WTC11 (cell line): ENCODE measurements around the gene PDXK. TPM values are rescaled to one million over a fixed set of nuclear protein-coding genes. Genes with fewer than 3 reads are reported as not detected.

Source experiments
- ATAC-seq: fragments of 200-7000 bp; cut with Tn5 transposase; 2 replicates; pipeline ENCODE4 v1.10.0; 2021; ENCODE audit warnings: mild to moderate bottlenecking, moderate library complexity
- CTCF ChIA-PET: fragments of 300-600 bp; sonication (Branson Sonifier 250); formaldehyde crosslinking; loops from one replicate; lab custom pipeline; 2021; ENCODE audit warnings: antibody characterized with exemption; lab: Charles Lee
- POLR2A ChIA-PET: fragments of 350-600 bp; sonication (Branson Sonifier 250); formaldehyde crosslinking; loops from one replicate; lab custom pipeline; 2021; ENCODE audit warnings: antibody characterized with exemption; lab: Charles Lee
- DNase-seq: peaks from one replicate; pipeline ENCODE4 v3.0.0; 2021; ENCODE audit warnings: low spot score
- H3K27ac Mint-ChIP-seq: 2 replicates; pipeline ENCODE4 v1.8.0; 2021; ENCODE audit warnings: mixed read lengths
- H3K27me3 Mint-ChIP-seq: 2 replicates; pipeline ENCODE4 v1.8.0; 2021; ENCODE audit warnings: low read depth, mild to moderate bottlenecking, moderate library complexity, mixed read lengths
- H3K36me3 Mint-ChIP-seq: 2 replicates; pipeline ENCODE4 v1.8.0; 2021; ENCODE audit warnings: mixed read lengths
- H3K4me1 Mint-ChIP-seq: 2 replicates; pipeline ENCODE4 v1.8.0; 2022; ENCODE audit warnings: mixed read lengths
- H3K4me3 Mint-ChIP-seq: 2 replicates; pipeline ENCODE4 v1.8.0; 2021; ENCODE audit warnings: mild to moderate bottlenecking, moderate library complexity, mixed read lengths
- H3K9me3 Mint-ChIP-seq: 2 replicates; pipeline ENCODE4 v1.8.0; 2021; ENCODE audit warnings: mixed read lengths
- CREM ChIP-seq: sonication (generic); formaldehyde crosslinking; IDR thresholded peaks from 2 replicates; pipeline ENCODE4 v1.8.1; 2022; ENCODE audit warnings: mild to moderate bottlenecking, missing genetic modification reagents, moderate library complexity
- FOXJ3 ChIP-seq: sonication (generic); formaldehyde crosslinking; IDR thresholded peaks from 2 replicates; pipeline ENCODE4 v1.9.0; 2021; ENCODE audit warnings: missing genetic modification reagents, mild to moderate bottlenecking, borderline replicate concordance
- FOXK1 ChIP-seq: sonication (generic); formaldehyde crosslinking; IDR thresholded peaks from 2 replicates; pipeline ENCODE4 v1.8.0; 2022; ENCODE audit warnings: mild to moderate bottlenecking, moderate library complexity, missing genetic modification reagents
- HMGA2 ChIP-seq: fragments of 250-450 bp; sonication (Bioruptor Pico); IDR thresholded peaks from 2 replicates; pipeline ENCODE4 v1.4.0; 2021; ENCODE audit warnings: mild to moderate bottlenecking, moderate library complexity
- MAX ChIP-seq: sonication (generic); formaldehyde crosslinking; IDR thresholded peaks from 2 replicates; pipeline ENCODE4 v1.8.0; 2022; ENCODE audit warnings: mild to moderate bottlenecking, missing genetic modification reagents
- NR2C2 ChIP-seq: sonication (generic); formaldehyde crosslinking; IDR thresholded peaks from 2 replicates; pipeline ENCODE4 v1.8.0; 2022; ENCODE audit warnings: mild to moderate bottlenecking, missing genetic modification reagents
- OVOL2 ChIP-seq: fragments of 250-450 bp; sonication (Bioruptor Pico); IDR thresholded peaks from 2 replicates; pipeline ENCODE4 v1.9.0; 2021; ENCODE audit warnings: mild to moderate bottlenecking, borderline replicate concordance
- PRDM15 ChIP-seq: sonication (generic); formaldehyde crosslinking; IDR thresholded peaks from 2 replicates; pipeline ENCODE4 v1.8.0; 2022; ENCODE audit warnings: missing genetic modification reagents
- SP1 ChIP-seq: sonication (generic); formaldehyde crosslinking; conservative IDR thresholded peaks from 2 replicates; pipeline ENCODE4 v1.8.1; 2022; ENCODE audit warnings: missing genetic modification reagents
- TEAD1 ChIP-seq: sonication (generic); formaldehyde crosslinking; IDR thresholded peaks from 2 replicates; pipeline ENCODE4 v1.8.0; 2022; ENCODE audit warnings: mild to moderate bottlenecking, missing genetic modification reagents
- TEAD4 ChIP-seq: sonication (generic); formaldehyde crosslinking; IDR thresholded peaks from 2 replicates; pipeline ENCODE4 v1.8.0; 2022; ENCODE audit warnings: mild to moderate bottlenecking, missing genetic modification reagents
- ZBTB21 ChIP-seq: sonication (generic); formaldehyde crosslinking; IDR thresholded peaks from 2 replicates; pipeline ENCODE4 v1.8.1; 2023; ENCODE audit warnings: mild to moderate bottlenecking, missing genetic modification reagents, borderline replicate concordance
- ZNF232 ChIP-seq: sonication (generic); formaldehyde crosslinking; IDR thresholded peaks from 2 replicates; pipeline ENCODE4 v1.8.0; 2022; ENCODE audit warnings: mild to moderate bottlenecking, missing genetic modification reagents
- ZNF396 ChIP-seq: fragments of 250-450 bp; sonication (Bioruptor Pico); IDR thresholded peaks from 2 replicates; pipeline ENCODE4 v1.8.0; 2021; ENCODE audit warnings: mild to moderate bottlenecking, moderate library complexity, borderline replicate concordance
- total RNA-seq: library from RNA; stranded (reverse); gene quantifications from 3 replicates; pipeline ENCODE4 v1.2.3, GENCODE V29; 2021
- TF ChIP-seq, protein P1 (sequence below): fragments of 250-450 bp; sonication (Bioruptor Pico); IDR thresholded peaks from 2 replicates; pipeline ENCODE4 v1.9.0; 2021; ENCODE audit warnings: mild to moderate bottlenecking
- TF ChIP-seq, protein P2 (sequence below): fragments of 250-450 bp; sonication (Bioruptor Pico); IDR thresholded peaks from 2 replicates; pipeline ENCODE4 v1.9.0; 2021; ENCODE audit warnings: mild to moderate bottlenecking, borderline replicate concordance
- TF ChIP-seq, protein P3 (sequence below): sonication (generic); formaldehyde crosslinking; IDR thresholded peaks from 2 replicates; pipeline ENCODE4 v1.8.0; 2022; ENCODE audit warnings: mild to moderate bottlenecking, missing genetic modification reagents
- TF ChIP-seq, protein P4 (sequence below): sonication (generic); formaldehyde crosslinking; IDR thresholded peaks from 2 replicates; pipeline ENCODE4 v1.8.1; 2022; ENCODE audit warnings: missing genetic modification reagents, borderline replicate concordance

Gene PDXK
- total RNA-seq, 1 experiment from 2014 or later = 120 TPM

- H3K27ac Mint-ChIP-seq = no peak overlapping the region
- H3K9me3 Mint-ChIP-seq = no peaks in the 10 kb centered on the region
- POLR2A ChIA-PET = interaction anchor here (0.9 kb wide), 1 partner anchor 39 kb away, joined by 3 read pairs; no protein-coding TSS in a partner anchor
- H3K4me3 Mint-ChIP-seq = no peak overlapping the region
- TF ChIP-seq OVOL2 (no peak), ZNF232 (CRISPR knock-in tag) (no peak)
- ATAC-seq (no peak), DNase-seq (no peak)
- H3K4me1 Mint-ChIP-seq = peaks cover 20% of the 10 kb centered on the region
- 0 out of 2 replicates have a peak, but pooled peaks cover 2% of the 10 kb centered on the region for H3K36me3 Mint-ChIP-seq
- H3K27me3 Mint-ChIP-seq = no peaks in the 10 kb centered on the region
- CTCF ChIA-PET = interaction anchor here (0.6 to 2.4 kb wide), 3 partner anchors 8 to 52 kb away, joined by 3 to 28 read pairs (median 4); no protein-coding TSS in a partner anchor
These were observed 17.4 kb downstream of the PDXK start for GRCh38 chr21:43736224-43736883.

GRCh38 chr21:43737158-43737950 lies 18.4 kb downstream of the PDXK start:
- ATAC-seq (no peak), DNase-seq (no peak)
- H3K36me3 Mint-ChIP-seq = 0 out of 2 replicates have a peak, but pooled peaks cover 2% of the 10 kb centered on the region
- H3K4me1 Mint-ChIP-seq = peaks cover 20% of the 10 kb centered on the region
- no peaks in the 10 kb centered on the region for H3K9me3 Mint-ChIP-seq
- no peak overlapping the region for H3K4me3 Mint-ChIP-seq
- no peak overlapping the region for H3K27ac Mint-ChIP-seq
- no peaks in the 10 kb centered on the region for H3K27me3 Mint-ChIP-seq
- POLR2A ChIA-PET = interaction anchor here (0.9 to 1.0 kb wide), 2 partner anchors 9 to 38 kb away, joined by 3 to 5 read pairs; no protein-coding TSS in a partner anchor
- CTCF ChIA-PET = interaction anchor here (1.0 to 2.4 kb wide), 2 partner anchors 9 to 52 kb away, joined by 3 to 28 read pairs; partner anchors contain the start of gene RRP1
- TF ChIP-seq FOXJ3 (CRISPR knock-in tag) (no peak), PRDM15 (CRISPR knock-in tag) (no peak), ZBTB21 (CRISPR knock-in tag) (no peak), TEAD4 (CRISPR knock-in tag) (no peak), FOXK1 (no peak), CREM (no peak), MAX (no peak), HMGA2 (CRISPR knock-in tag) (no peak), SP1 (no peak), ZNF396 (CRISPR knock-in tag) (no peak), NR2C2 (CRISPR knock-in tag) (no peak), TEAD1 (CRISPR knock-in tag) (no peak)
- TF ChIP-seq, protein P1, sequence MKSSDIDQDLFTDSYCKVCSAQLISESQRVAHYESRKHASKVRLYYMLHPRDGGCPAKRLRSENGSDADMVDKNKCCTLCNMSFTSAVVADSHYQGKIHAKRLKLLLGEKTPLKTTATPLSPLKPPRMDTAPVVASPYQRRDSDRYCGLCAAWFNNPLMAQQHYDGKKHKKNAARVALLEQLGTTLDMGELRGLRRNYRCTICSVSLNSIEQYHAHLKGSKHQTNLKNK = no peak
- TF ChIP-seq, protein P2, sequence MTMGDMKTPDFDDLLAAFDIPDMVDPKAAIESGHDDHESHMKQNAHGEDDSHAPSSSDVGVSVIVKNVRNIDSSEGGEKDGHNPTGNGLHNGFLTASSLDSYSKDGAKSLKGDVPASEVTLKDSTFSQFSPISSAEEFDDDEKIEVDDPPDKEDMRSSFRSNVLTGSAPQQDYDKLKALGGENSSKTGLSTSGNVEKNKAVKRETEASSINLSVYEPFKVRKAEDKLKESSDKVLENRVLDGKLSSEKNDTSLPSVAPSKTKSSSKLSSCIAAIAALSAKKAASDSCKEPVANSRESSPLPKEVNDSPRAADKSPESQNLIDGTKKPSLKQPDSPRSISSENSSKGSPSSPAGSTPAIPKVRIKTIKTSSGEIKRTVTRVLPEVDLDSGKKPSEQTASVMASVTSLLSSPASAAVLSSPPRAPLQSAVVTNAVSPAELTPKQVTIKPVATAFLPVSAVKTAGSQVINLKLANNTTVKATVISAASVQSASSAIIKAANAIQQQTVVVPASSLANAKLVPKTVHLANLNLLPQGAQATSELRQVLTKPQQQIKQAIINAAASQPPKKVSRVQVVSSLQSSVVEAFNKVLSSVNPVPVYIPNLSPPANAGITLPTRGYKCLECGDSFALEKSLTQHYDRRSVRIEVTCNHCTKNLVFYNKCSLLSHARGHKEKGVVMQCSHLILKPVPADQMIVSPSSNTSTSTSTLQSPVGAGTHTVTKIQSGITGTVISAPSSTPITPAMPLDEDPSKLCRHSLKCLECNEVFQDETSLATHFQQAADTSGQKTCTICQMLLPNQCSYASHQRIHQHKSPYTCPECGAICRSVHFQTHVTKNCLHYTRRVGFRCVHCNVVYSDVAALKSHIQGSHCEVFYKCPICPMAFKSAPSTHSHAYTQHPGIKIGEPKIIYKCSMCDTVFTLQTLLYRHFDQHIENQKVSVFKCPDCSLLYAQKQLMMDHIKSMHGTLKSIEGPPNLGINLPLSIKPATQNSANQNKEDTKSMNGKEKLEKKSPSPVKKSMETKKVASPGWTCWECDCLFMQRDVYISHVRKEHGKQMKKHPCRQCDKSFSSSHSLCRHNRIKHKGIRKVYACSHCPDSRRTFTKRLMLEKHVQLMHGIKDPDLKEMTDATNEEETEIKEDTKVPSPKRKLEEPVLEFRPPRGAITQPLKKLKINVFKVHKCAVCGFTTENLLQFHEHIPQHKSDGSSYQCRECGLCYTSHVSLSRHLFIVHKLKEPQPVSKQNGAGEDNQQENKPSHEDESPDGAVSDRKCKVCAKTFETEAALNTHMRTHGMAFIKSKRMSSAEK (CRISPR knock-in tag) = no peak
- TF ChIP-seq, protein P3, sequence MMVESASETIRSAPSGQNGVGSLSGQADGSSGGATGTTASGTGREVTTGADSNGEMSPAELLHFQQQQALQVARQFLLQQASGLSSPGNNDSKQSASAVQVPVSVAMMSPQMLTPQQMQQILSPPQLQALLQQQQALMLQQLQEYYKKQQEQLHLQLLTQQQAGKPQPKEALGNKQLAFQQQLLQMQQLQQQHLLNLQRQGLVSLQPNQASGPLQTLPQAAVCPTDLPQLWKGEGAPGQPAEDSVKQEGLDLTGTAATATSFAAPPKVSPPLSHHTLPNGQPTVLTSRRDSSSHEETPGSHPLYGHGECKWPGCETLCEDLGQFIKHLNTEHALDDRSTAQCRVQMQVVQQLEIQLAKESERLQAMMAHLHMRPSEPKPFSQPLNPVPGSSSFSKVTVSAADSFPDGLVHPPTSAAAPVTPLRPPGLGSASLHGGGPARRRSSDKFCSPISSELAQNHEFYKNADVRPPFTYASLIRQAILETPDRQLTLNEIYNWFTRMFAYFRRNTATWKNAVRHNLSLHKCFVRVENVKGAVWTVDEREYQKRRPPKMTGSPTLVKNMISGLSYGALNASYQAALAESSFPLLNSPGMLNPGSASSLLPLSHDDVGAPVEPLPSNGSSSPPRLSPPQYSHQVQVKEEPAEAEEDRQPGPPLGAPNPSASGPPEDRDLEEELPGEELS (CRISPR knock-in tag) = no peak
- TF ChIP-seq, protein P4, sequence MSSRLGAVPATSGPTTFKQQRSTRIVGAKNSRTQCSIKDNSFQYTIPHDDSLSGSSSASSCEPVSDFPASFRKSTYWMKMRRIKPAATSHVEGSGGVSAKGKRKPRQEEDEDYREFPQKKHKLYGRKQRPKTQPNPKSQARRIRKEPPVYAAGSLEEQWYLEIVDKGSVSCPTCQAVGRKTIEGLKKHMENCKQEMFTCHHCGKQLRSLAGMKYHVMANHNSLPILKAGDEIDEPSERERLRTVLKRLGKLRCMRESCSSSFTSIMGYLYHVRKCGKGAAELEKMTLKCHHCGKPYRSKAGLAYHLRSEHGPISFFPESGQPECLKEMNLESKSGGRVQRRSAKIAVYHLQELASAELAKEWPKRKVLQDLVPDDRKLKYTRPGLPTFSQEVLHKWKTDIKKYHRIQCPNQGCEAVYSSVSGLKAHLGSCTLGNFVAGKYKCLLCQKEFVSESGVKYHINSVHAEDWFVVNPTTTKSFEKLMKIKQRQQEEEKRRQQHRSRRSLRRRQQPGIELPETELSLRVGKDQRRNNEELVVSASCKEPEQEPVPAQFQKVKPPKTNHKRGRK (CRISPR knock-in tag) = no peak
